Measurements from ENCODE around the gene CAPRIN1. TPM values are rescaled to one million over a fixed set of nuclear protein-coding genes. Genes with fewer than 3 reads are reported as not detected.
"Not testable (repeated sequence)": the region's sequence is repeated elsewhere in the genome, so short reads cannot be mapped to it uniquely, and the experiment has no call there.

Gene CAPRIN1
- total RNA-seq, 1 experiment from 2014 or later: 283 TPM

- DNase-seq (ENCODE audit: low read depth): no peak
These were observed 766 bp upstream of the CAPRIN1 start for GRCh38 chr11:34050581-34051348.

DNA sequence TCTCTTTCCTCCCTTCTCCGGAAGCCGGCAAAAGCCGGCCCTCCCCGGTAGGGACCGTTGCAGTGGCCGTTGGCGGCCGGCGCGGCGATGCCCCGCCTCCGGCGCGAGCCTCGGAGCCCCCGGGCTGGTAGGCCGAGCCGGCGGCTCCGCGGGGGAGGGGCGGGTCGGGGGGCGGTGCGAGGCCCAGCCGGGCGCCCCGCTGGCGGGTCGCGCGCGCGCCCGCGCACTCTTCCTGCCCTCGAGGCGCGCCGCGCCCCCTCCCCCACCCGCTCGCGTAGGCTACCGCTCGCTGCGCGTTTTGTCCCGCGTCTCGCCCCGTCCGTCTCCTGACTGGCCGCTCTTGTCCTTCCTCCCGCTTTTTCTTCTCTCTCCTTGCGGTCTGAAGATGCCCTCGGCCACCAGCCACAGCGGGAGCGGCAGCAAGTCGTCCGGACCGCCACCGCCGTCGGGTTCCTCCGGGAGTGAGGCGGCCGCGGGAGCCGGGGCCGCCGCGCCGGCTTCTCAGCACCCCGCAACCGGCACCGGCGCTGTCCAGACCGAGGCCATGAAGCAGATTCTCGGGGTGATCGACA lies 591 bp downstream of the CAPRIN1 start:
- peak; percentile 83 for DNase-seq (ENCODE audit: low read depth)

DNA sequence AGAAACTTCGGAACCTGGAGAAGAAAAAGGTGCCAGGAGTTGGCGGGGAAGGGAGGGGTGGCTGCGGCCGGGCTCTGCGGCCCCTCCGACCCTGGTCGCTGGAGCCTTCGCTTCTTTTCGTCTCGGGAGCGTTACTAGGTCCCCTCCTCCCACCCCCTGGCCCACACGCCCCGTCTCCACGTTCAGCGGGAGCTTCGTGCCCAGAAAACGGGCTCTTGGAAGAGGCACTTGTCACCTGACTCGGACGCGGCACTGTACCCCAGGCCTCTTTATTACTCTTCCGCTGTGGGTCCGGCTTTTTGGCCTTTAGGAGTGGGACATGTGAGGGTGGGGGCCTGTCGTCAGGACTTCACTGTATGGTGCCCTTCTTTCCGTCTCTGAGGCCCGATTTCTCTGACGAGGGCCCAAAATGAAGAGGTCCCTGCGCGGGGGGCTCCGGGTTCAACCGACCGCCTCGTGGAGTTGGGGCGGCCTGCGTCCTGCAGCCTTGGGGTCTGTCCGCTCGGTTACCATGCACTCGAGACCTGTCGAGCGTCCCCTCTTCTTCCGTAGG lies 1.2 kb downstream of the CAPRIN1 start:
- peak; percentile 38 for DNase-seq (ENCODE audit: low read depth)

DNA sequence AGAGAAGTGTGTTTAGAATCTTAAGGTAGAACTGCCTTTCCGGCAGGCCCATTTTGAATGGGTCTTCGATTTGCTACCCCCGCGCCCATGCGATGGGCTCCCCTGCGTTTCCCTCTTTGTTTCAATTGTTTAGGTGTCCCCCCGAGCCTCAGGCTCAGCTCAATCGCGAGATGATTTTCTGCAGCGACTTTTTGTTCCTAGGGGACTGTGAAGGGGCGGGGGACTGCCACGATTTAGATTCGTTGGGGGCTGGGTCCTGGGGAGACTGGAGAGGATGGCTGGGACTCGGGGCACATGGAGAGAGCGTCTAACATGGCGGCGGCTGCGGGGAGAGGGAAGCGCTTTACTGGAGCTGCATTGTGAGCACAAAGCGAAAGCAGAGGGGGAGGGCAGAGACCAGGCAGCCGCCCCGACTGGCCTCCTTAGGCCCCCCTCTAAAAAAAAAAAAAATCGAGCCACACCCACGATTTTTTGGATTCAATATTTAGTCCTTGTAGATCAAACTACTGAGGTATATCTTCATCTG lies 1.7 kb downstream of the CAPRIN1 start:
- DNase-seq (ENCODE audit: low read depth): peak; percentile 78

DNA sequence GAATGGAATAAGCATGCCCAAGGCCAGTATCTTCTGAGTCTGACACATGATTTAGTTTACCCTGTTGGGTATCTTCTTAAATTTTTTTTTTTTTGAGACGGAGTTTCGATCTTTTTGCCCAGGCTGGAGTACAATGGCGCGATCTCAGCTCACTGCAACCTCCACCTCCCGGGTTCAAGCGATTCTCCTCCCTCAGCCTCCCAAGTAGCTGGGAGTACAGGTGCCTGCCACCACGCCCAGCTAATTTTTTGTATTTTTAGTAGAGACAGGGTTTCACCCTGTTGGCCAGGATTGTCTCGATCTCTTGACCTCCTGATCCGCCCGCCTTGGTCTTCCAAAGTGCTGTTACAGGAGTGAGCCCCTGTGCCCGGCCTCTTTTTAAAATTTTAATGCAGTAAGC lies 2.8 kb downstream of the CAPRIN1 start:
- not testable (repeated sequence) for DNase-seq (ENCODE audit: low read depth)

- no peak for DNase-seq (ENCODE audit: low read depth)
These were observed 3.9 kb downstream of the CAPRIN1 start for GRCh38 chr11:34055218-34056000.

DNA sequence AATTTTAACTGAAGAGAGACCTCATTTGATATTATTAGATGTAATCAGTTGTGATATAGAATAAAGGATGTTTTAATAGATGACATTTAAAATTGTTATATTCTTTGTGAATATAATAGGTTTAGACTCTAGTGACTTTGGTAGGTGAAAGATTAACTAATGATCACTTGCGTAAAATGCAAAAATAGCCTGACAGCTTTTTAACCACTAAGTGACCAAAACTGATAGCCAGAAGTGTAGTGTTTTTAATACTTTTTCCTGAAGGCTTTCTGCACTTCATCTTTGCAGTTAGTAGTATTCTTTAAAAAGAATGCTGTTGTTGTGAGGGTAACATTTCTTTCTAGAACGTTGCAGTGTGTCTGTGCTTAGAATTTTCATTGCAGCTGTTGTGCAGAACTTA lies 5.1 kb downstream of the CAPRIN1 start:
- no peak for DNase-seq (ENCODE audit: low read depth)

DNA sequence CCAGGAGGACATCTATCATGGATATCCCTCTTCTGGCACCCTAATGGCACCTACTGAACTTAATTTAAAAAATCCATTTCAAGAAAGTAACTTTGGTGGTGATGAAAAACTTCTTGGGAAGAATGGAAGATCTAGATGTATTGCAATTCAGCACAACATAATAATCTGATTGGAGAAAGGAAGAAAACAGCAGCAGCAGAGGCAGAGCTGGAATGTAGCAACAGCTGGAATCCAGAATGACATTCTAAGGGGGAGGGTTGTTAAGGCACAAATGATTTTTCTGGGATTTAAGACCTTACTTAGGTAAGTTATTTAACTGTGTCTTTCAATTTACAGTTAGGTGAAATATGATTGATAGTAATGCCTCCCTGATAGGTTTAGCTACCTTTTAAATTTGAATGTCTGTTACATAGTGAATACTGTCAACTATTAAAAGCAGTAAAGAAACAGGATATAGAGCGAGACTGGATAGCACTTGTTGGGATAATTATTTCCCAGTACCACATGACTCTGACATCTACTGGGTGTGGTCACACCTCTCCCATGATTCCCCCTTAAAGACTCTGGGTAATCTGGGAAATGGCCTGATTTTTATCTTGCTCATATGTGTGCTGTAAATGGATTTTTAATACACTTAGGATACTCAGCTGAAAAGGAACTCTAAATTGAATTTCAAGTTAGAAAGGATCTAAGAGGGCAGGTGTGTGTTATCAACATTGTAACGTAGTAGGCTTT lies 11.7 kb downstream of the CAPRIN1 start:
- no peak for DNase-seq (ENCODE audit: low read depth)

GRCh38 chr11:34064291-34064690 lies 12.8 kb downstream of the CAPRIN1 start:
- no peak for DNase-seq (ENCODE audit: low read depth)

DNA sequence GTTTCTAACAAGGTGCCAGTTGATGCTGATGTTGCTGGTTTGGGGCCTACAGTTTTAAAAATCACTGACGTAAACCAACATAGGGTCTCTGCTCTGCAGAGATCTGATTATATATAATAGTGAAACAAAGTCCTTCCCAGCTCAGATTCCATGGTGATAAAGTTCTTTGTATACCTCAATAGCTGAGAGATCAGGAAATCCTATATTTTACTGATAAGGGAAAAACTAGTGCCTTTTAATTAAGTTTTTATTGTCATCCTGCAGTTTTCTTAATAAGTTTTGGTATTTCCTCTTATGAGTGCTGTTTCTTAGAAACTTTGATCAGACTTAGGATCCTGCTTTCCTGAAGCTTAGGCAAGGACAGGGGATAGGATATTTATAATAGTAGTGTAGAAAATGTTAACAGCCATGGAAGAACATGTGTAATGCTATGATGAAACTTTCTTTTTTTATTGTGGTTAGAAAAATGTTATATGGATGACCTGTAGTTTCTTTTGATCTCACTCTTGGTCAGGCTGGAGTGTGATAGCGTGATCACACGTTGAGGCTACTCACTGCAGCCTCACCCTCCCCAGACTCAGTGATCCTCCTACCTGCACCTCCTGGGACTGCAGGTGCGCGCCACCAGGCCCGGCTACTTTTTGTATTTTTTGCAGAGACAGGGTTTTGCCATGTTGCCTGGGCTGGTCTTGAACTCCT lies 14.1 kb downstream of the CAPRIN1 start:
- peak; percentile 42 for DNase-seq (ENCODE audit: low read depth)

- DNase-seq (ENCODE audit: low read depth): peak; percentile 48
These were observed 15.2 kb downstream of the CAPRIN1 start for GRCh38 chr11:34066766-34067165.

GRCh38 chr11:34067383-34068065 lies 16.0 kb downstream of the CAPRIN1 start:
- DNase-seq (ENCODE audit: low read depth): no peak

- DNase-seq (ENCODE audit: low read depth): peak; percentile 73
These were observed 16.6 kb downstream of the CAPRIN1 start for GRCh38 chr11:34068111-34068510.

DNA sequence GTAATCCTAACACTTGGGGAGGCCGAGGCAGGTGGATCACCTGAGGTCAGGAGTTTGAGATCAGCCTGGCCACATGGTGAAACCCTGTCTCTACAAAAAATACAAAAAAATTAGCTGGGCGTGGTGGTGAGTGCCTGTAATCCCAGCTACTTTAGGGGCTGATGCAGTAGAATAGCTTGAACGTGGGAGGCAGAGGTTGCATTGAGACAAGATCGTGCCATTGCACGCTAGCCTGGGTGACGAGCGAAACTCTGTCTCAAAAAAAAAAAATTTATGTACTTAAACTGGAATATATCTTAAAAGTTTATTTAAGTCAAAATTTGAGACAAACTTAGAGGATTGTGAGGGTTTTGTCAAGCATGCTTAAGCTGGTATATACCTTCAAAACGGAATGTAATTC lies 19.8 kb downstream of the CAPRIN1 start:
- not testable (repeated sequence) for DNase-seq (ENCODE audit: low read depth)

GRCh38 chr11:34072041-34072440 lies 20.5 kb downstream of the CAPRIN1 start:
- no peak for DNase-seq (ENCODE audit: low read depth)

- DNase-seq (ENCODE audit: low read depth): no peak
These were observed 21.3 kb downstream of the CAPRIN1 start for GRCh38 chr11:34072832-34073231.

GRCh38 chr11:34074391-34074790 lies 22.9 kb downstream of the CAPRIN1 start:
- no peak for DNase-seq (ENCODE audit: low read depth)

GRCh38 chr11:34075178-34075820 lies 23.8 kb downstream of the CAPRIN1 start:
- DNase-seq (ENCODE audit: low read depth): peak; percentile 92

GRCh38 chr11:34080609-34081008 lies 29.1 kb downstream of the CAPRIN1 start:
- no peak for DNase-seq (ENCODE audit: low read depth)

DNA sequence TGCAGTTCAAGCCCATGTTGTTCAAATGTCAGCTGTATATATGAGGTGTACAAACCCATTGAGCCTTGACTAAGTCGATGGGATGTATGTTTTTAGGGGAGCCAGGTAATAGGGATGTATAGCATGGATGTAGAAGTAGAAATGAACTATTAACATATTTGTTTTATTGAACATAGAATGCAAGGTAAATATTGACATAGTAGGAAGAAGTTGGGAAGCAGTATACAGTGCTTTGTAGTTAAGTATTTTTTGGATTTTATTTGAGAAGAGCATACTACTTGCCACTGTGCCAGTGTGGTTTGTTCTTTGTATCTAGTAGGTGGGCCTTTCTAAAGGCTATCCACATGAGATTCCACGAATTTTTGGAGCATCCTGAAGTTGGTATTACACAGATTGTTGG lies 33.1 kb downstream of the CAPRIN1 start:
- DNase-seq (ENCODE audit: low read depth): no peak
